Glomerular visceral epithelial cell (primary cell): Measurements from ENCODE around the gene NR2F1.

Source experiments
- DNase-seq: peaks from one replicate; pipeline ENCODE4 v3.0.0-alpha.2; 2016; ENCODE audit errors: extremely low spot score

The NR2F1 gene

DNA sequence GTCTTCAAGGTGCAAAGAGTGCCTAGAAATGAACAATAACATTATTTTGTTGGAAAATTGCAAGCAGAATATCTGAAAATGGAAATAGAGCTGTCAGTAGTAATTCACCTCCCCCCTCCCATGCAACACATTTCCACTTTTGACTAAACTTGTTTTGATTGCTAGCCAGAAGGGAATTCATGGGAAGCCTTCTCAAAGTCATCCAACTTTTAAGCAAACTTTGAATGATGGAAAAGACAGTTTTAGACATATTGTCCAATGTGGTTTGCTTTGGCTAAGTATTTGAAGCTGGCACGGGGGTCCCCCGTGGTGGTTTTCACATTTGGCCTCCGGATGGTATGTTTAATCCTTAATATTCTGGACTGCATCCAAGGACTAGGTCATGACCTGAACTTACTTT lies 7.5 kb downstream of the NR2F1 start:
- no peak for DNase-seq

DNA sequence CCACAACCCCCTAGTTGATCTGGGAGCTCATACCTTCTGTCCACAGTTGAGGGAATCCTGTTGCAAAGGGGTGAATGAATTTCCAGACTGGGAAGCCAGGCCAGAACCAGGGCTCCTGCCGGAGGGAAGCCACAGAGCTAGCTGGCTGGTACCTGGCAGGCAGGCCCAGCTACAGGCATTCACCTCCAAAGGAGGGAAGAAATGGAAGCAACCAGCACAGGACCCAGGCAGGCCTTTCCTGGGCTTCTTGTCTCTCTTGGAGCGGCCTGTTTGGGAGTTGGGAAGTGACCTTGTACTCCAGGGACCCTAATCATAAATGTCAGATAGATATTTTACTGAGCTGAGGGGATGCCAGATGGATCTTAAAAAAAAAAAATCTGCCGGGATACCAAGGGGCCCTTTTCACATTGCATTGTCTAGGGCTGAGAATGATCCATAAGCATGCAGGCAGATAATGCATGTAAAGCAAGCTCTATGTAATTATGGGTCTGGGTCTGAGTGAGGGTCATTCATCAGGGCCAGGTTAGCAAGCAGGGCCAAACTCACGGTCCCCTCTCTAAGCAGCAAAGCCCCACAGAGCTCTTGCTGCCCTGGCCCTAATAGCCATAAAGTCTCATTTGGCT lies 8.4 kb downstream of the NR2F1 start:
- DNase-seq, result no peak

DNA sequence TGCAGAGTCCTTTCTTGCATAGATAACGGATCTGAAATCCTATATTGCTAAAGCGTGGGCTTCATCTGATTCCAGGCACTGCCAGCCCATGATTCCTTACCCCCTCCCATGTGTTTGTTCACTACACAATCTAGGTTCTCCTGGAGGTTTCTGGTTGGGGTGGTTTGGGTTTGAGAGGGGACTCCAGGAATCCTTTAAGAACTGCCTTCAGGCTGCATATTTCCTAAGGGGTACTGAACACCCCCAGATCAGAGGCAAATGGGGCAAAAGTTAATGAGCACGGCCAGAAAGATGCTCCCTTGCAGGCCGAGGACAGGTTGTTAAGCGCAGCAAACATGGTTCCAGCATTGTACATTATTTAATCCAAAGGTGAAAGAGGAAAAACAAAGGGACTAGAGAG lies 9.9 kb downstream of the NR2F1 start:
- no peak for DNase-seq

DNA sequence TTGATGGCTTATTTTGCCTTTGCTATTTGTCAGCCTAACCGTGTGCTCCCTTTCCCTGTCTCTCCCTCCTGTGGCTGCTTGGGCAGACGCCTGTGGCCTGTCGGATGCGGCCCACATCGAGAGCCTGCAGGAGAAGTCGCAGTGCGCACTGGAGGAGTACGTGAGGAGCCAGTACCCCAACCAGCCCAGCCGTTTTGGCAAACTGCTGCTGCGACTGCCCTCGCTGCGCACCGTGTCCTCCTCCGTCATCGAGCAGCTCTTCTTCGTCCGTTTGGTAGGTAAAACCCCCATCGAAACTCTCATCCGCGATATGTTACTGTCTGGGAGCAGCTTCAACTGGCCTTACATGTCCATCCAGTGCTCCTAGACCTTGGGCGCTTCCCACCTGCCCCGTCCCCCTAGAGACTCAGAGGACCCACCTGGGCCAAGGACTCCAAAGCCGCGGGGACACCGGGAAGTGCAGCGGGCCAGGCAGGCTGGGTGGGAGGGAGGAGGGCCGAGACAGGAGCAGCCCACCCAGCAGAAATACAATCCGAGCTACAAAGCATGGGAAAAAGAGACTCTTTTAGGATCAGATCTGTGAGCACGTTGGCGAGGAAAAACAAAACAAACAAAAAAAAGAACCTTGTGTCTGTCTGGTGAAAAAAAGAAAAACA lies 10.6 kb downstream of the NR2F1 start:
- no peak for DNase-seq

DNA sequence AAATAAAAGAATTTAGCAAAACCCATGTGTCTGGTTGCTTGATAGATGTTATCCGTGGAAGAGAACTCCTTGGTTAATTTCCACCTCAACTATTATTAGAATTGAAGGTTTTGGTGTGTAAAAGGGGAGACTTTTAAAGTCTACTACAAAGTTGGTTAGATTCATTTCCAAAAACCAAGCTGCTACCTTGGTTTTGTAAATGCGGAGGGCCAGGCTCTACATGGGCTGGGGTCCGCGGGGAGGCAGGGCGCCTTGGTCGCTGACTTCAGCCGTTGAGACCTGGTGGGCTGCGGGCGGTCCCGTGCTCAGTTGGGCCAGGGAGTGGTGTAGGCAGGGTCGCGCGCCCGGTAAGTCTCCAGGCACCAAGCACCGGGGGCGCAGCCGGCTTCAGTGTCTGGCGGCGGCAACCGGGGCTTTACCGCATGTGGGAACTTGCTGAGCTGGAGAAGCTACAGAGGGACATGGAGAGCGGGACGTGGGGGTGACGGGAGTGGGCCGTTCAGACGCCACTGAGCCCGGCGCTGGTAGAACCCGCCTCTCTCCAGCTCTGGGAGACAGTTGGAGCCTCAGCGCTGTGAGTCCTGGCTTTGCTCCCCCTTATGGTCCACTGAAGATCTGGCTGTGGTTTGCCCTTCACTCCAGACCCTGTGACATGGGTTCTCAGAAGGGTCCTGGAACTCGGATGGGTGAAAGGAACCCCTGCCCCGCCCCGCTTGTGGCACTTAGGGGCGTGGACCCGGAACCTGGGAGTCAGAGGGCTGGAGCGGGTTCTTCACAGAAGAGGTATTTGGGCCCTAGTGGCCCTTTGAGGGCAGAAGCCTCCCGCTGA lies 11.8 kb downstream of the NR2F1 start:
- DNase-seq, result no peak

DNA sequence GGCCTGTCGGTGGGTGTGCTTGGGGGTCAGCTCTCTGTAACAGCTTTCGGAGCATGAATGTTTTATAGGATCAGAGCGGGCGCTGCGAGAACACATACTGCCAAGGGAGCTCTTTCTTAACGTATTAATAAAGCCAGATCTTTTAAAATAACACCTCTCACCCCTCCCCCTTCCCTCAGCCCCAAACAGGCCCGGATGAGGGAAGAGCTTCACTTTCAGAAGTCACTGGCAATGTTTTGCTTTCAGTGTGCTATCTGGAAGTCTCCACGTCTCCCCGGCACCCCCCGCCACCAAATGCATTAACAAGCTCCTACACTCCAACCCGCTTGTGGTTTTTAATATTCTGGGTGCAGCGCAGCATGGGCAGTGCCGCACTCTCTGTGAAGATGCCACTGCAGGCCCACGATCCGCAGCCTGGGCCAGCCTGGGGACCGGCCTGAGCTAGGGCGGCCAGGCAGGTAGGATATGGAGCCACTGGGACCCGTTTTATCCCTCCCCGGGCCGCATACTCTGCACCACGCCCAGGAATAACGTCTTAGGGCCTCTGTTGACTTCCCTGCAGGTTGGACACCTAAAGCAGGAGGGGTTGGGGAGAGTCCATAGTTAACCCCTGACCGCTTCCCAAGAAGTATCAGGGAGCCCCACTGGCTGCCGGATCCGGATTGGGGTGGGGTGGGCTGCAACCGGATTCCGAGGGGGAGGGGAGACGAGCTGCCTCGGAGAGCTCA lies 12.6 kb downstream of the NR2F1 start:
- no peak for DNase-seq

DNA sequence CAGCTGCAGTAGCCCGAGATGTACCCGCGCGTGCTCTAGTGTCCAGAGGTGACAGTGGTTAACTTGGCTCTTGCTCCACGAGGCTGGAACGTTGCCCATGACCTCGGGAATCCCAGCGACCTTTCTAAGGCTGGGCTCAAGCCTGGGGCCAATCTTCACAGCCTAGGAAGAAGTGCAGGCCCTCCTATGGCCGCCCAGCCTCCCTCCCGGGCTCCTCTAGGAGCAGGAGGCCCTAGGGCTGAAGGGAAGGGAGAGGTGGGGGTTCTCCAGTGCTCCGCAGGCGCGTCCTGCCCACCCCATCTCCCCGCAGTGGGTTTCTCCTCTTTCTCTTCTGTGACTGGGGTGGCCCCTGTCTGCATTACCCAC lies 13.3 kb downstream of the NR2F1 start:
- no peak for DNase-seq

DNA sequence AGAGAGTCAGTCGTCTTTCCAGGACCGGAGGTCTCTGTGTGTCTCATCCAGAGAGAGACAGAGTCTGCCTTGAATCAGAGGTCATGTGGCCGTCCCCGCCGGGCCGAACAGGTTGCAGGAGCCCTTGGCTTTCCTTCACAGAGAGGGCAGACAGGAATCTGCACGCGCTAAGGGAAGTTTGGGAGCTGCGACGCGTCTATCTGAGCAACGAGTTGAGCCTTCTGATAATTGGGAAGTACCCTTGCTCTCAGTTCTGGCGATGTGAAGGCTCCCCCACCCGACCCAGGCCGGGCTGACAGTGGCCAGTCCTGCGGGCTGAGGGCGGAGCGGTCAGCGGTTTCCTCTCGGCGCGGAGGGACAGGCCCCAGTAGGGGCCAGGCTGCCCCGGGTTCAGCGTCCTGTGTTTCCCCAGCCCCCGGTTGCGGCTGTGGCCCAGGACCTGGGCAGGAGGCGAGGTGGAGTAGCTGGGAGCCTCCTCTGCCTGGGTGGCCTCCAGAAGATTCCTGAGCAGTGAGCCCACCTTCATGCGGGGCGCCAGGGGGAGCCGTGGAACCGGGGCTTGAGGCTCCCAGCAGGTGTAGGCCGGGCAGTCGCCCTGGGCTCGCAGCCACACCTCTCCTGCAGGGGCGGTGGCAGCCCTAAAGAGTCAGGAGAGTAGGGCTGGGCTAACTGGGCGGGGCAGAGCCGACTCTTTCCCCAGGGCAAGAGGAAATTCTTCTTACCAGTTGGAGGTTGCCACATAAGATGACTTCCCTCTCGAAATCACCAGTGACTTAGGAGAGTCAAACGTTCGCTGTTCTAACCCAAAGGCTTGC lies 13.9 kb downstream of the NR2F1 start:
- no peak for DNase-seq

DNA sequence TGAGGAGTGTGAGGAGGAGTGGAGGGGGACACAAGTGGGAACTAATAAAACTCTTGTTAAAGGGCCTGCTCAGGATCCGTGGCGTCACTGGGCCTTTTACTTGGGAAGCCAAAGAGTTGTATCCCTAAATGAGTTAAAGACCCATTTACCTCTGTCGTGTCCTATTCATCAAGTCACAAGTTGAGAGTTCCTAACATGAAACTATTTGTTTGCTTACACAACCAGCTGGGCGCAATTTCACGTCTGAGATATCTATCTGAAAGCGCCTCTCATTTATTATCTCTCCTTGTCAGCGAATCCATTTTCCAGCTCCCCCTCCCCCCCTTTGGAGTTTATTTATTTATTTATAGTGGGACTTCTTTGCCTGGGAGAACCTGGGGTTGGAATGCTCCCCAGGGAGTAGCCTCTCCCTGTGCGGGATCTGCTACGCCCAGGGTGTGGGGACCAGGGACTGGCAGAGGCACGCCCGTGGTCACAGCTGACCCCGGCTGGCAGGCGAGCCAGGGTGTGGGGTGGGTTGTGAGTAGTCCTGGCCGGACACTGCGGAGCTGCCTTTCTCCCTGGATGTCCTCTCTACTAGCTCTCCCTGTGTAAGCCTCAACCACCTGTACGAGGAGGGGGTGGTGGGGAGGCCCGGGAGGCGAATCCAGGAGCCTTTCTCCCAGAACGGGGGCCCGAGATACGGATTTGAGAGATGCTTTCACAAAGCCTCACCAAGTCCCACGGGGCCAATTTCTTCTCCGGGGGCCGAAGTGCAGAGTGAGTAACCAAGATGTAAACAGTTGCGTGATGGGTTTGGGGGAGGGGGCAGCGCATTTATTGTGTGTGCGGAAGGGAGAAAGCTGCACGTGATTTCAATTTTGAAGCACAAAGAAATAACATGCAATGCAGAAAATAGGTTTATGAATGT lies 15.3 kb downstream of the NR2F1 start:
- no peak for DNase-seq

DNA sequence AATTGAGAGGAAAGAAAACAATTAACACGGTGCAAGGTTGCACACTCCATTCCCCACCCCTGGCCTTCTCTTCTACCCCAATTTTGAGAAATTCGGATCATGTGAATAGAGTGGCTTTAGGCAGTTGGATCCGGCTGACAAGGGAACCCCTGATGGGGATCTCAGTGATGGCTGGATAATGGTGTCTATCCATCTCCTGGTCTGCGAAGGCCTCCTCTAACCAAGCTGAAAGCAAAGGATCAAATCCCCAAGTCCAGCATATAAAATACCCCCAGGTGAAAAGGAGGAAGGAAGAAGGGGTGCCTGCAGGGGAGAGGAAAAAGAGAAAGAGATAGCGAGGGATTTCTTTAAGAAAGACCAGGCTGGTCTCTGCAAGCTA lies 16.0 kb downstream of the NR2F1 start:
- no peak for DNase-seq

DNA sequence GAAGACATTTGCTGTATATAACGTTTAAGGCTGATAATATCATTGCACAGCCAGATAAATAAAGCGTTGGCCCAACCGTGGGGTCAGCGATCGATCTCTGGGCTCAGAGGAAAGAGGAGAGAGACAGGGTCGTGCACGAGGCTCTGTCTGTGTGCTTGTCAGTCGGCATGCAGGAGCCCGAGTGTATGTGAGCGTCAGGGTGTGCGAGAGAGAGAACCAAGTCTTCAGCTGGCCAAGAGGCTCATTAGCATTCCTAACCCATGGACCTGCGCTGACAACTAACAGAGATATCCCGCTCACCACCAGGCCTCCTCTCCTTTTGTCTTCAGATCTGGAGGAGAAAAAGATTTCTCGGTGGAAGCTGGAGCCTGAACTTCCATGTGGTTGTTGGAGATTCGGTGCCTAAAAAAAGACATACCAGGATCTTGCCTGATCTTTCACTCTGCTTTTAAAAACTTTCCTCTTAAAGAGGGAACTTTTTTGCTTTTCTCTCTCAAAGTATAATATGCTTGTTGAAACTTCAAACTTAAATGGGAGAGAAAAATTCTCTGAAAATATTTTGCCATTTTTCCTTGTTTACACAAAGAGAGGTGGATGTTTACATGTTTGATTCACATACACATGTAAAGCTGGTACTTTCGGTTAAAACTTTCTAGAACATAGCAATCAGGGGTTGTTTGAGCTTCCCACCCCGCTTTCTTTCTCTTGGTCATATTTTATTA lies 16.5 kb downstream of the NR2F1 start:
- no peak for DNase-seq

DNA sequence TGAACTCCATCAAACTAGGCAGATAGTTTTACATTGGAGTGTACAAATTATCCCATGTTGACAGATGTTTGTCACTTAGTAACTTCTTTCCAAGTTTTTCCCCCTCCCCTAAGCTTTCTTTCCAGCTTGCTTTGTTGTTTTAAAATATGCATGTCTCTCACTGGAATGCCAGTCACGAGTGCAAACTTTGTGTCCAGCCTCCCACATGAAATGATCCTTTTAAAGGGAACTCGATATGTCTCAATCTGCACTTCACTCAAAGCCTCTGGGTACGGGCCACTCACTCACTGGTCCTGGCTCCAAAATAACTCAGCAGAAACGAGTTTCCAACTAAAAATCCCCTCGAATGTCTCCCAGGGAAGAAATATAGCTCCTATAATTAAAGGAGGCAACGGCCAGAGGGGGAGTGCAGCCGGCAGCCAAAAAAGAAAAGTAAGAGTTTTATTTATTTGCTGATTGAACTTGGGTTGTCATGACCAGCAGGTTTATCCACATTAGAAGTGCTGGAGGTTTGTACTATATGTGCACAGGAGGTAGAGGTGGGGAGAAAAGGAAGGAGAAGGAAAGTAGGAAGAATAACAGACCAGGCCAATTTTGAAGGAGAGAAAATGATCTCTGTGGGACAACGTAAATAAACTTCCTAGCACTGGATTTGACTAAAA lies 17.5 kb downstream of the NR2F1 start:
- DNase-seq, result no peak

DNA sequence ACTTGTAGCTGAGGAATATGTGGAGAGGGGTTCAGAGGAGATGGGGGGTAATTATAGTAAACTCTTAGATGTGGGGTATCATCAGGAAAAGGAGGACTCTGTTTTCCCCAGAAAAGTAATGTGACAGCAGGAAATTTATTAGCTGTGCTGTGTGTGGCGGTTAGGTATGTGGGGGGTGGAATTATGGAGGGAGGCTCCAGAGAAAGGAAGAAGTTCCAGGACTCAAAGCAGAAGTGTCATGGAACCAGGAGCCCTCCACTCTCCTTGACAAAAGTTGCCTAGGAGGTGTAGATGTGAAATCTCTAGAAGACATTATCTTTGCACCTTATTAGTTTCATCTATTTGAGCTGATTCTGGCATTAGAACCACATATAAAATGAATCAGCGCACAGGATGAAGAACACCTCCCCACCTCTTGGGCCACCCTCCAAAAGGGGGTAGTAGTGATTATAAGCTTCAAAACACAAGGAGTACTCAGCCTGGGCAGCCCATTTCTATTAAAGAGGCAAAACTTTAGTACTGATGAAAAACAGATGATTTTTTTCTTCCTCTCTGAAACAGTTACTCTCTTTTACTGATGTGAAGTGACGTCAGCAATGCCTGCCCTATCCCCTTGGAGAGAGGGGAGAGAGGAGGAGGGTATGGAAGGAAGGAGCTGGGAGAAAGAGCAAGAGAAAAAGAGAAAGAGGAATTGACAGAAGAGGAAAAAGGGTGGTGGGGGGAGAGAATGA lies 18.2 kb downstream of the NR2F1 start:
- no peak for DNase-seq

DNA sequence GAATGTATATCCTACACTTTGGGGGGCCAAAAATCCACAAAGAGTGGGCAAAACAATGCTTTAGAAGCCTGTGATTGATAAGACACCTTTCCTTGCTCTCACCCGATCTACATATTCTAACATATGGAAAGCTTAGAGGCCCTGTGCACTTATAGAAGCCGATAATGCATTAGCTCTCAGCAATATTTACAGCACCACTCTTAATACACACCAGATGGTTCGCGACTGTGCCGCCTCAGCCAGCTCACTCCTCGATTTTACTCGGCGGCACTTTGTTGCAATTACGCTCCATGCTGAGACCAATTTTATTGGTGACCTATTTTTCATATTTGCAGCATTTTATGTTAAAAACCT lies 18.8 kb downstream of the NR2F1 start:
- no peak for DNase-seq

DNA sequence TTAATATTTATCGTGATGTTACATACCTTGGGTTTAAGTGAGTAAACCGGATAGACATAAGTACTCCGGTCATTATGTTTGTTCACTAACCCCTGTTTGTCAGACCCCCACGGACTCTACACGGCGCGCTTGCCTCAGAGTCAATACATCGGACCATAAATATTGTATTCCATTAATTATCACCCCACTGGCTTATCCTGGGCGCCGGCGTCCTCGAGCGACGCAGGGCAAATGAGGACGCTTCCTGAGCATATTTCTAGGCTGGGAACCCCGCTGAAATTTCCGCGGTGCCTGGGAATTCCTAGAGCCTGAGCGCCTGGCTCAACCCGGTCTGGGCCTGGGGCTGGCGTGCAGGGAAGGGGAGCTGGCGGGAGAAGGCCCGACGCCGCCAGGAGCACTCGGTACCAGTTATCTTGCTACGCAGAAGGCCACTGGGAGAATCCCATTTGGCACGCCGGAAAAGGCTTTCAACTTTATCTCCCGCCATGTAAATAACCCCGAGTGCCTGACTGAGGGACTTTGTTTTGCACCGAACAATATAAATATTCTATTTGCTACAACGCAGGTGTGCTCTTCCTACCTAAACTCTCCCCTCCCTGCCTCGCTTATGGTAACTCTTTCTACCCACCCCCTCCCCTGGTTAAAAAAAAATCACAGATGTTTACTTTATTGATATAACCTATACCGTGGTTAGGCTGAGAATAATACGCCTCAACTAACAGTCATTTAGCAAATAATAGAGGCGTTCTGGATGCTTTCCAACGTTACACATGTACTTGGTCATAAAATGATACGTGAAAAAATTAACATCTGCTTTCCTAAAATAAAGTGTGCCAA lies 19.4 kb downstream of the NR2F1 start:
- DNase-seq, result no peak

DNA sequence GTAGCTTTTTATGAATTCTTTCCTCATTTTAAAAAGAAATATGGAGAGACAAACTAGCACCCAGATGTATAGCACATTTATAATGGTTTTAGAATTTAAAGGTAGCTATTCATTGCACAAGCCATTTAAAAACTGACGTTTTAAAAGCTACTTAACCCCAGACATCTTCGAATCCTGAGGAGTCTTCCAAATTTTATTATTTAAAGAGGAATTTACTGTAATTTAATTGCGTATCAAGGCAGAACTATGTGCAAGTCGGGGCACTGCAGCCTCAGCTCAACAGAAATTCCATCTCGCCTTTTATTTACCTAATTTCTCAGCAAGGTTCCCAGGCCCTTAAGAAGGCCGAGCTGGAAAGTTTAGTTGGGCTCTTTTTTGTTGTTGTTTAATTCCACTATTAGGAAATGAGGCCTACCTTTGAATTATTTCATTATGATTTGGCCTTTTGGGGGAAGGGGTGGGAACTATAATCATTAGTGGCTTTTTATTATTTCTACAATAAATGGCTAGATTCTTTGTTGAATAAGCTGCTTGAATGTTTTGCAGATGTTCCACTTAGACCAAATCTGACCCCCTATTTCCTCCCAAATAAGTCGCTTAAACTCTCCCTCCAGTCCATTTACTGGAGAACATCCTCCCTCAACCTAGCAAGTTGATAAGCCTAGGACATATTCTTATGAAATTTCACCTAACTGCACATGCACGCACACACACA lies 20.2 kb downstream of the NR2F1 start:
- DNase-seq, result no peak
